ENCODE measurements around the gene MLH3.

The MLH3 gene

GRCh38 chr14:74964787-74965485, 86.3 kb downstream of the MLH3 start:
- DNase-seq (ENCODE audit: low read depth): no peak

Measured in fibroblast of the conjunctiva (primary cell).